H1 (cell line): ENCODE results near the gene RPS15. TPM values are rescaled to one million over a fixed set of nuclear protein-coding genes. Genes with fewer than 3 reads are reported as not detected.

Source experiments
- CTCF ChIA-PET: fragments of 300-600 bp; sonication (Branson Sonifier 250); formaldehyde crosslinking; loops from one replicate; lab custom pipeline; 2021; ENCODE audit not compliant: partially characterized antibody; lab: Charles Lee
- POLR2A ChIA-PET: fragments of 300-600 bp; sonication (Branson Sonifier 250); formaldehyde crosslinking; loops from one replicate; lab custom pipeline; 2021; ENCODE audit warnings: inconsistent platforms; ENCODE audit not compliant: partially characterized antibody; lab: Charles Lee
- DNase-seq, 2 experiments: peaks; one replicate each; pipeline versions ENCODE4 v3.0.0 to v3.0.0-alpha.2; 2010 to 2022; ENCODE audit warnings: low spot score in 2 of 2, low read depth in 1 of 2, mixed read lengths in 1 of 2
- FAIRE-seq: peaks from 2 replicates; lab custom pipeline; 2011; peaks lifted over from hg19 to GRCh38; lab: Jason Lieb, UNC
- H2AFZ ChIP-seq: 2 replicates; pipeline ENCODE4 v1.8.1; 2012; ENCODE audit warnings: low read length, inconsistent platforms
- H2AK5ac ChIP-seq: 2 replicates; pipeline ENCODE4 v1.6.1; 2013; ENCODE audit warnings: low read depth, low read length
- H2BK120ac ChIP-seq: replicated peaks from 2 replicates; pipeline ENCODE3; 2013; ENCODE audit warnings: low read depth, low read length, inconsistent platforms
- H2BK12ac ChIP-seq: 2 replicates; pipeline ENCODE4 v1.6.1; 2013; ENCODE audit warnings: low read depth, low read length
- H2BK15ac ChIP-seq: 2 replicates; pipeline ENCODE4 v1.6.1; 2013; ENCODE audit warnings: low read length
- H2BK20ac ChIP-seq: 2 replicates; pipeline ENCODE4 v1.6.1; 2013; ENCODE audit warnings: low read length
- H2BK5ac ChIP-seq: 2 replicates; pipeline ENCODE4 v1.6.1; 2013; ENCODE audit warnings: low read depth, low read length
- H3K14ac ChIP-seq: 2 replicates; pipeline ENCODE4 v1.6.1; 2013; ENCODE audit warnings: inconsistent platforms; ENCODE audit not compliant: insufficient read length
- H3K18ac ChIP-seq: 2 replicates; pipeline ENCODE4 v1.6.1; 2013; ENCODE audit warnings: low read length; ENCODE audit errors: extremely low read depth
- H3K23ac ChIP-seq: 2 replicates; pipeline ENCODE4 v1.6.1; 2013; ENCODE audit warnings: inconsistent platforms; ENCODE audit not compliant: insufficient read length
- H3K23me2 ChIP-seq: 2 replicates; pipeline ENCODE4 v1.6.1; 2013; ENCODE audit warnings: low read depth, low read length
- H3K27ac ChIP-seq: 2 replicates; pipeline ENCODE4 v1.6.1; 2011; ENCODE audit warnings: low read depth, low read length, inconsistent platforms
- H3K27me3 ChIP-seq, 4 experiments: replicated peaks in 1 of 4; 1 replicate in 1 of 4; 2 replicates in 3 of 4; pipeline versions ENCODE4 v1.6.1 to v1.8.1; 2011 to 2013; ENCODE audit warnings: low read length in 3 of 4, mild to moderate bottlenecking in 3 of 4, inconsistent platforms in 2 of 4, mixed read lengths in 2 of 4, moderate library complexity in 1 of 4; ENCODE audit not compliant: control insufficient read depth in 3 of 4, insufficient read depth in 3 of 4; ENCODE audit errors: extremely low read depth in 1 of 4
- H3K36me3 ChIP-seq, 4 experiments: 2 replicates each; pipeline versions ENCODE4 v1.6.1 to v1.8.1; 2011 to 2013; ENCODE audit warnings: mild to moderate bottlenecking in 4 of 4, low read length in 3 of 4, moderate library complexity in 2 of 4, control low read depth in 1 of 4, inconsistent platforms in 1 of 4; ENCODE audit not compliant: insufficient read depth in 4 of 4, control insufficient read depth in 2 of 4
- H3K4ac ChIP-seq: replicated peaks from 2 replicates; pipeline ENCODE3; 2013; ENCODE audit warnings: low read length, low read depth, mixed read lengths, inconsistent platforms; ENCODE audit not compliant: insufficient read length
- H3K4me1 ChIP-seq, 4 experiments: replicated peaks in 1 of 4; 1 replicate in 1 of 4; 2 replicates in 3 of 4; pipeline versions ENCODE4 v1.6.1 to v1.8.1; 2011 to 2013; ENCODE audit warnings: low read length in 3 of 4, inconsistent platforms in 2 of 4, mixed read lengths in 1 of 4; ENCODE audit not compliant: insufficient read depth in 4 of 4, control insufficient read depth in 3 of 4
- H3K4me2 ChIP-seq, 2 experiments: 2 replicates each; pipeline versions ENCODE4 v1.6.1 to v1.8.1; 2011 to 2013; ENCODE audit warnings: low read depth in 2 of 2, low read length in 2 of 2, control low read depth in 1 of 2, inconsistent platforms in 1 of 2, mild to moderate bottlenecking in 1 of 2; ENCODE audit not compliant: insufficient read depth in 1 of 2
- H3K4me3 ChIP-seq, 4 experiments: fragments of 200-600, 300-600 bp in 1 of 4; sonication (generic), shearing (Covaris generic), sonication (Bioruptor Twin) in 1 of 4; 2 replicates each; pipeline versions ENCODE4 v1.5.1 to v1.8.1; 2011 to 2016; ENCODE audit warnings: low read length in 4 of 4, low read depth in 3 of 4, control low read depth in 2 of 4, inconsistent platforms in 2 of 4, mild to moderate bottlenecking in 2 of 4, mixed read lengths in 1 of 4, moderate library complexity in 1 of 4; ENCODE audit not compliant: insufficient read depth in 2 of 4; ENCODE audit errors: extremely low read depth in 1 of 4
- H3K56ac ChIP-seq: replicated peaks from 2 replicates; pipeline ENCODE3; 2013; ENCODE audit warnings: low read depth, mild to moderate bottlenecking, mixed read lengths, low read length, inconsistent platforms; ENCODE audit not compliant: insufficient read length
- H3K79me1 ChIP-seq: 2 replicates; pipeline ENCODE4 v1.6.1; 2013; ENCODE audit warnings: low read depth, low read length, control low read depth
- H3K79me2 ChIP-seq, 2 experiments: 2 replicates each; pipeline versions ENCODE4 v1.6.1 to v1.8.1; 2012 to 2013; ENCODE audit warnings: low read length in 2 of 2, mild to moderate bottlenecking in 2 of 2, inconsistent platforms in 1 of 2; ENCODE audit not compliant: insufficient read depth in 2 of 2, control insufficient read depth in 1 of 2
- H3K9ac ChIP-seq, 4 experiments: replicated peaks in 1 of 4; 1 replicate in 1 of 4; 2 replicates in 3 of 4; pipeline versions ENCODE4 v1.6.1 to v1.8.1; 2011 to 2013; ENCODE audit warnings: low read depth in 3 of 4, low read length in 3 of 4, control low read depth in 2 of 4, mild to moderate bottlenecking in 2 of 4, moderate library complexity in 2 of 4, inconsistent platforms in 1 of 4; ENCODE audit errors: extremely low read depth in 1 of 4
- H3K9me3 ChIP-seq, 2 experiments: 2 replicates each; pipeline versions ENCODE4 v1.6.1 to v1.8.1; 2012 to 2013; ENCODE audit warnings: mild to moderate bottlenecking in 2 of 2, moderate library complexity in 2 of 2, control low read depth in 1 of 2, inconsistent platforms in 1 of 2, low read depth in 1 of 2, low read length in 1 of 2, mixed read lengths in 1 of 2; ENCODE audit not compliant: insufficient read depth in 2 of 2
- H4K20me1 ChIP-seq, 2 experiments: replicated peaks in 1 of 2; 2 replicates each; pipeline versions ENCODE3 to v1.8.1; 2011 to 2013; ENCODE audit warnings: inconsistent platforms in 2 of 2, low read length in 2 of 2, mild to moderate bottlenecking in 1 of 2; ENCODE audit not compliant: insufficient read depth in 2 of 2, control insufficient read depth in 1 of 2
- H4K5ac ChIP-seq: 2 replicates; pipeline ENCODE4 v1.6.1; 2013; ENCODE audit warnings: low read length, low read depth, mixed read lengths, inconsistent platforms; ENCODE audit not compliant: insufficient read length
- H4K8ac ChIP-seq: 2 replicates; pipeline ENCODE4 v1.8.0; 2013; ENCODE audit warnings: mild to moderate bottlenecking, moderate library complexity, low read length, inconsistent platforms; ENCODE audit not compliant: insufficient read depth; ENCODE audit errors: extremely low read depth
- H4K91ac ChIP-seq: replicated peaks from 2 replicates; pipeline ENCODE3; 2013; ENCODE audit warnings: low read length, mixed read lengths, inconsistent platforms; ENCODE audit not compliant: insufficient read length
- ATF3 ChIP-seq: IDR thresholded peaks from 2 replicates; pipeline ENCODE4 v1.6.1; 2011; ENCODE audit warnings: low read depth, mild to moderate bottlenecking, low read length; ENCODE audit not compliant: insufficient read depth
- HDAC2 ChIP-seq, 2 experiments: fragments of 300-600 bp in 1 of 2; sonication (generic) in 1 of 2; IDR thresholded peaks; 2 replicates each; pipeline ENCODE4 v1.6.1; 2011 to 2012; ENCODE audit warnings: low read depth in 2 of 2, low read length in 2 of 2, mild to moderate bottlenecking in 2 of 2, moderate library complexity in 2 of 2, borderline replicate concordance in 1 of 2, inconsistent platforms in 1 of 2
- POLR2AphosphoS5 ChIP-seq: IDR thresholded peaks from 2 replicates; pipeline ENCODE4 v1.6.1; 2011; ENCODE audit warnings: low read depth, low read length
- TBP ChIP-seq: IDR thresholded peaks from 2 replicates; pipeline ENCODE4 v1.6.1; 2011; ENCODE audit warnings: low read depth, low read length, improper control_type of control experiment
- WGBS, 2 experiments: shearing (Covaris generic) in 1 of 2; methylation state at CpG; one replicate each; pipeline versions ENCODE4 v1.1.6 to v1.1.7; 2013 to 2015; ENCODE audit warnings: low lambda C conversion rate in 2 of 2, mixed read lengths in 2 of 2, inconsistent platforms in 1 of 2, low coverage in 1 of 2, missing lambda C conversion rate in 1 of 2; ENCODE audit not compliant: insufficient replicate concordance in 2 of 2, insufficient coverage in 1 of 2, insufficient read length in 1 of 2; ENCODE audit errors: extremely low coverage in 1 of 2, missing lambda C conversion rate in 1 of 2; 5-methylcytosine and 5-hydroxymethylcytosine counted together
- polyA plus RNA-seq, 7 experiments: library from polyadenylated mRNA; depleted of rRNA in 3 of 7; stranded (reverse) in 5 of 7; unstranded in 2 of 7; fragments of >200 nt in 5 of 7; fragments of 200-250 nt in 2 of 7; gene quantifications; 1 replicate in 5 of 7; 2 replicates in 1 of 7; 4 replicates in 1 of 7; pipeline versions ENCODE4 v1.2.1 to v1.2.3, GENCODE V29; 2011 to 2013; ENCODE audit warnings: missing spikeins in 2 of 7, mixed read lengths in 2 of 7
- total RNA-seq: library from RNA; stranded (reverse); fragmentation: NEBNext Ultra II Directional; extraction: Animal tissue kit (Norgen Biotek cat#: 25700); gene quantifications from 2 replicates; pipeline ENCODE4 v1.2.1, GENCODE V29; 2021

RPS15 gene
- total and polyA plus RNA-seq, 2 of the 8 experiments (the other 6 are each of a cell fraction or from before 2014, with no cell fraction given), result 1,562 to 3,890 TPM

GRCh38 chr19:1399745-1400144 lies 38.5 kb upstream of the RPS15 start:
- 94% methylated on average over 13 of the region's 15 CpGs; no CpG with 5 or more reads in 1 of the 2 experiments for WGBS, 2 experiments
- TF ChIP-seq HDAC2 (IDR thresholded peaks at IDR 0.05; ENCODE audit: borderline replicate concordance in 1 of 2, low read depth in 2 of 2, low read length in 2 of 2) (no peak), TBP (no peak), ATF3 (no peak), POLR2AphosphoS5 (no peak)

More at GRCh38 chr19:1399745-1400144, 38.5 kb upstream of the RPS15 start:
- H3K9ac ChIP-seq, result no peak overlapping the region
- no peaks in the 10 kb centered on the region for H3K36me3 ChIP-seq
- no peak overlapping the region for H2AK5ac ChIP-seq
- no peak overlapping the region for H2AFZ ChIP-seq
- H2BK5ac ChIP-seq, result no peak overlapping the region
- H3K79me2 ChIP-seq, result no peaks in the 10 kb centered on the region
- no peak overlapping the region for H2BK20ac ChIP-seq
- peaks cover 0 to 2% (median 0%) of the 10 kb centered on the region in 4 experiments; a peak in 2 of 7 replicates for H3K27me3 ChIP-seq
- no peak overlapping the region for H3K23ac ChIP-seq
- CTCF ChIA-PET, result no interaction called here
- H3K27ac ChIP-seq, result no peak overlapping the region
- H3K4ac ChIP-seq, result no peak overlapping the region
- no peak overlapping the region for H4K91ac ChIP-seq
- H3K4me2 ChIP-seq, result no peak overlapping the region
- DNase-seq, result no peak
- H4K5ac ChIP-seq, result no peak overlapping the region
- no peak overlapping the region for H2BK15ac ChIP-seq
- H3K23me2 ChIP-seq, result peaks cover 3% of the 10 kb centered on the region; the same call in 1 of the 2 replicates
- no peak overlapping the region for H2BK120ac ChIP-seq
- no peak overlapping the region for H4K8ac ChIP-seq
- no peak overlapping the region for H3K56ac ChIP-seq
- H3K18ac ChIP-seq, result no peak overlapping the region
- no peak for FAIRE-seq
- H3K4me3 ChIP-seq, result no peak overlapping the region
- H3K14ac ChIP-seq, result no peak overlapping the region
- no peak overlapping the region for H2BK12ac ChIP-seq
- peaks cover 0 to 2% of the 10 kb centered on the region in 2 experiments for H4K20me1 ChIP-seq
- no peaks in the 10 kb centered on the region; the same call in 1 of the 2 replicates for H3K79me1 ChIP-seq
- H3K4me1 ChIP-seq, result peaks cover 0 to 10% (median 5%) of the 10 kb centered on the region in 4 experiments; a peak in 5 of 7 replicates
- POLR2A ChIA-PET, result no interaction called here
- H3K9me3 ChIP-seq, result no peaks in the 10 kb centered on the region
